ENCODE data around the gene KRTAP10-4. TPM values are rescaled to one million over a fixed set of nuclear protein-coding genes. Genes with fewer than 3 reads are reported as not detected.
"Not testable (repeated sequence)": the region's sequence is repeated elsewhere in the genome, so short reads cannot be mapped to it uniquely, and the experiment has no call there.

KRTAP10-4 gene, protein sequence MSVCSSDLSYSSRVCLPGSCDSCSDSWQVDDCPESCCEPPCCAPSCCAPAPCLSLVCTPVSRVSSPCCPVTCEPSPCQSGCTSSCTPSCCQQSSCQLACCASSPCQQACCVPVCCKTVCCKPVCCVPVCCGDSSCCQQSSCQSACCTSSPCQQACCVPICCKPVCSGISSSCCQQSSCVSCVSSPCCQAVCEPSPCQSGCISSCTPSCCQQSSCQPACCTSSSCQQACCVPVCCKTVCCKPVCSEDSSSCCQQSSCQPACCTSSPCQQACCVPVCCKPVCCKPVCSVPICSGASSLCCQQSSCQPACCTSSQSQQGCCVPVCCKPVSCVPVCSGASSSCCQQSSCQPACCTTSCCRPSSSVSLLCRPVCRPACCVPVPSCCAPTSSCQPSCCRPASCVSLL
- not detected in 2 replicates for total RNA-seq (2014; rRNA removed; shearing (Covaris generic))

DNA sequence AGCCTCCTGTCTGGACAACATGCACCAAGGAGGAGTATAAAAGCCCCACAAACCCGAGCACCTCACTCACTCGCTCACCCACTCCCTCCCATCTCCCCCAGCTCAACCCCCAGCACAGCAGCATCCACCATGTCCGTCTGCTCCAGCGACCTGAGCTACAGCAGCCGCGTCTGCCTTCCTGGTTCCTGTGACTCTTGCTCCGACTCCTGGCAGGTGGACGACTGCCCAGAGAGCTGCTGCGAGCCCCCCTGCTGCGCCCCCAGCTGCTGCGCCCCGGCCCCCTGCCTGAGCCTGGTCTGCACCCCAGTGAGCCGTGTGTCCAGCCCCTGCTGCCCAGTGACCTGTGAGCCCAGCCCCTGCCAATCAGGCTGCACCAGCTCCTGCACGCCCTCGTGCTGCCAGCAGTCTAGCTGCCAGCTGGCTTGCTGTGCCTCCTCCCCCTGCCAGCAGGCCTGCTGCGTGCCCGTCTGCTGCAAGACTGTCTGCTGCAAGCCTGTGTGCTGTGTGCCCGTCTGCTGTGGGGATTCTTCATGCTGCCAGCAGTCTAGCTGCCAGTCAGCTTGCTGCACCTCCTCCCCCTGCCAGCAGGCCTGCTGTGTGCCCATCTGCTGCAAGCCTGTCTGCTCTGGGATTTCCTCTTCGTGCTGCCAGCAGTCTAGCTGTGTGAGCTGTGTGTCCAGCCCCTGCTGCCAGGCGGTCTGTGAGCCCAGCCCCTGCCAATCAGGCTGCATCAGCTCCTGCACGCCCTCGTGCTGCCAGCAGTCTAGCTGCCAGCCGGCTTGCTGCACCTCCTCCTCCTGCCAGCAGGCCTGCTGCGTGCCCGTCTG is at the start of gene KRTAP10-4:
Gene KRTAP10-4, plus strand, starts transcription at position 100 of the 827 bp plus-strand sequence. Its CDS starts 30 bp downstream, at position 130.
- not testable (repeated sequence) for DNase-seq (ENCODE audit: low read depth)

GRCh38 chr21:44524414-44525371 is 48.8 kb upstream of the KRTAP10-4 start:
- no peak for DNase-seq (ENCODE audit: low read depth)

DNA sequence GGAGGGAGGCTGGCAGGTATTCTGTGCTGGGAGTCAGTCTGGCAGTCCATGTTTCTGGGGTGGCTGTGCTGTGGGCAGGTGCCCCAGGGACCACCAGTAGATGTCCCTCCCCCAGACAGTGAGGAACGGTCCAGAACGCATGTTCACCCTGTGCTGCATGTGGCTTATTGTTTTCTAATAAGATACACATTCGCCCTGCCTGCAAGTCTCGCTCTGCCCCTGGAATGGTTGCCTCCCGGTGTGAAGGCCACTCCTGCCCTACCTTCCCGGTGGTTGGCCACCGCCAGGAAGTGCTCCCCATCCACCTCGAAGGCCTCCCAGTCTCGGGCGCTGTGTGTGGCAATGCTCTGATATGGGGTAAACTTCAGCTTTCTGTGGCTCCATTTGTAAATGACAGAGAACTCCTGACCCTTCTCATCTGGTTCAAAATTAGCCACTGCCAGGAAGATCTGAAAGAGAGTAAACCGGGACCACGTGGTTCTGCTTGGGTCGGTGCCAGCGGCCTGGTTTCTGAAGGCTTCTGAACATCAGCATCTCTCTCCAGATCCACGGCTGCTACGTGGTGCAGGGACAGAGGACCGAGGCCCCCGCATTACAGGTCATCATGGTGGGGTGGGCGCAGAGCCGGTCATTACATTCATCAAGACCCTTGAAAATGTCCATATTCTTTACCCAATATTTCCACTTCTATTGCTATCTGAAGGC is 48.0 kb upstream of the KRTAP10-4 start:
- no peak for DNase-seq (ENCODE audit: low read depth)

DNA sequence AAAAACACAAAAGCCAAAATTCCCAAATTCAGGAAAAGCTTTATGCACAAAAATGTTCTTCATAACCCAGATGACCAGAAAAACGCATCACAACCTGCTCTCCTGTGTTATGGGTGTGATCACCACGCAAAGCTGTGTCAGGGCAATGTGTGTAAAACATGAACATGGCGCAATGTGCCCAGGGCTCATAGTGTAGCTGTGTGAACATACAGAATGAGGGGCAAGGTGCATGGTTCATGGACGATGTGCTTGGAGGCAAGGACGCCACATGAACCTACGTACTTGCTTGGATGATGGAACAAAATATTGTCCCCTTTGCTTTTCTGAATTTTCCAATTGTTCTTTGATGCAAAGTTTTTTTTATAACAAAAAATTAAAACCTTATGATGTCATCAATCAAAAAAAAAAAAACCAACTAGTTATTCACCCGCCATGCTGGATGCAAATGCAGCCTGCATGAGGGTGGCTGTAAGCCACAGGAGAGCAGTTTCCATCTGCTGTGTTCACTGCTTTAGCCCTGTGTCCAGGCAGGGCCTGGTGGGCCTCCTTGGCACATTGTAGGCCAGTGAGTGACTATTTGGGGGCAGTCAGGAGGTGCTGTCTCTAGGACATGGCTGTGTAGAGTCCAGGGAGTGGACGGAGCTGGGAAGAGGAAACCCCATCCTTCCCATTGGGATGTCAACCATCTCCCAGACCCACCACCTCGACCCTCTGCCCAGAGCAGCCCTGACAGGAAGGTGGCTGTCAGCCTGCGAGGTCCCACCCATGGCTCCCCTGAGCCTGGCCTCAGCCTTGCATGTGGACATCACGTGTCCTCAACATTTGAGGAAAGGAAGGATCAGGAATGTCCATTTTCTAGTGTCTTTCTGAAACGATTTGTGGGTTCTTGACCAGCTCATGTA is 47.2 kb upstream of the KRTAP10-4 start:
- no peak for DNase-seq (ENCODE audit: low read depth)

GRCh38 chr21:44527156-44527982 is 46.2 kb upstream of the KRTAP10-4 start:
- no peak for DNase-seq (ENCODE audit: low read depth)

DNA sequence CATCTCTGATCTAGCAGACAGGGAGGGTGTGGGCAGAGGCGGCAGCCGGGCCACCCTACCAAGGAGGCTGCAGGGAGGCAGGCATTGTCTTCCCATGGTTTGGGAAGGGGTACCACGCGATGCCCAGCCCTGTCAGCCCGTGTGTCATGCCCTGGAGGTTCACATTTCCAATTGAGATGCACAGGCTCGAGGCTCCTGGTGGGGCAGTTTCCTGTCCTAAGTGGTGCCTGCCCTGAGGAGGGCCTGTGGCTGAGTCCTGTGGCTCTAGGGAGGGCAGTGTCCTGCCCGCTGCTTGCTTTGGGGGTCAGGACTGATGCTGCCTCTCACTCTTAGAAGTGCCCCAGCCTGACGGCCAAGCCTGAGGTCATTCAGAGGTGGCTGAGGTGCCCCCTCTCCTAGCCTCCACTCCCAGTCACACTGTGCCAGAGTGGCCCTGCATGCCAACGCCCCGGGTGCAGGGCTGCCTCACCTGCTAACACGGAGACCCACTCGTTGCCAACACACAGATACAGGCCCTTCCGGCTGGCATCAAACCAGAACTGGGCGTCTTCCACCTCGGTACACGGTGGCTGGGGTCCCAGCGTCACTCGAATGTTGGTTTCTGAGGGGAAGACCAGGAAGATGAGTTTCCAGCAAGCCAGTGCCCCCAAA is 45.4 kb upstream of the KRTAP10-4 start:
- no peak for DNase-seq (ENCODE audit: low read depth)

DNA sequence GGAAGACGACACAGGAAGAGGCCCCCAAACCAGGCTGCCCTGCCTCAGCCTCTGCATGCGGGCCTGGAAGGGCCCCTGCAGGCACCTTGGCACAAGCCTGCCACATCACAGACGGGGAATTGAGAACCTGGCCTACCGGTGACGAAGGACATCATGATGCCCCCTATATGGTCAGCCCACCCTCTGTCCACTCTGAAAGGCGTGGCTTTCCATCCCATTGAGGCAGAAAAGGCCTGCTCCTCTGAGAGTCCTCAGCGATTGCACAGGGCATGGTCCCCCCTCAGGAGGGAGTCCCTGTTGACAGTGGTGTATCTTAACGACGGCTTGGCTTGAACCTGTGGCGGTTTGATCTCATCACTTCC is 44.9 kb upstream of the KRTAP10-4 start:
- no peak for DNase-seq (ENCODE audit: low read depth)

DNA sequence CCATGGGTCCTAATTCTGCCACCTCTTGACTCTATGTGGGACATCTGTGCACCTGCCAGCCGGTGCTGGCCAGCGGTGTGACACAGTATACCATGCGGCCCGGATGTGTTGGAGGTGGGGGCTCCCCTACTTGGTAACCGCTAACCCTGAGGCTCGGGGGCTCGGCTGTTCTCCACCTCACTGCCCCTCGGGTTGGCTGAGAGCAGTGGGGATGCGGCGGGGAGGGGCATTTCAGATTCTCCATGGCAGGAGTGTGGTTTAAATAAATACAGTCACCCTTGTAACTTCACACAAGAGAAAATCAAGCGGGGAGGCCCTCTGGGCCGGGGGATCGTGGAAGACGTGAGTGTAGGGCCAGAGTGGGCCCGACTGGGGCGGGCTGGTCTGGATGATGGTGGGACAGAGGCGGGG is 44.5 kb upstream of the KRTAP10-4 start:
- no peak for DNase-seq (ENCODE audit: low read depth)

- no peak for DNase-seq (ENCODE audit: low read depth)
Measured at GRCh38 chr21:44529503-44530125, 43.9 kb upstream of the KRTAP10-4 start.

DNA sequence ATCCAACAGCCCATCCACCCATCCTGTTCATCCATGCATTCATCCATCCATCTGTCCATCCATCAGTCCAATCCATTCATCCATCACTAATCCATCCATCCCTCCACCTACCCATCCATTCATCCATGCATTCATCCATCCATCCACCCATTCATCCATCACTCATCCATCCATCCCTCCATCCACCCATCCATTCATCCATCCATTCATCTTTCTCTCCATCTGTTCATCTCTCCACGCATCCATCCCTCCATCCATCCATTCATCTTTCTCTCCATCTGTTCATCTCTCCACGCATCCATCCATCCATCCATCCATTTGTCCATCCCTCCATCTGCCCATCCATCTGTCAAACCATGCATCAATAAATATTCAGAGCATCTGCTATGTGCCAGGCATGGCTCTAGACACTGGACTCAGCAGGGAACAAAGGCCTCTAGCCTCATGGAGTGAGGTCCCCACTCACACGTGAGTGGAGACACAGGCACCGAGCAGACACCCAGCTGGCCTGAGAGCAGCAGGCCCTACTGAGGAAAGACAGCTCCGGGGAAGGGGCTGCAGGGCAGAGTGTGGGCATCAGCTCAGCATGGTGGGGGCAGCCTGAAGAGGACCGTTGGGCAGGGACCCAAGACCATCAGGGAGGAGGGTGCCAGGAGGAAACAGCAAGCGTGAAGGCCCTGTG is 43.2 kb upstream of the KRTAP10-4 start:
- no peak for DNase-seq (ENCODE audit: low read depth)

DNA sequence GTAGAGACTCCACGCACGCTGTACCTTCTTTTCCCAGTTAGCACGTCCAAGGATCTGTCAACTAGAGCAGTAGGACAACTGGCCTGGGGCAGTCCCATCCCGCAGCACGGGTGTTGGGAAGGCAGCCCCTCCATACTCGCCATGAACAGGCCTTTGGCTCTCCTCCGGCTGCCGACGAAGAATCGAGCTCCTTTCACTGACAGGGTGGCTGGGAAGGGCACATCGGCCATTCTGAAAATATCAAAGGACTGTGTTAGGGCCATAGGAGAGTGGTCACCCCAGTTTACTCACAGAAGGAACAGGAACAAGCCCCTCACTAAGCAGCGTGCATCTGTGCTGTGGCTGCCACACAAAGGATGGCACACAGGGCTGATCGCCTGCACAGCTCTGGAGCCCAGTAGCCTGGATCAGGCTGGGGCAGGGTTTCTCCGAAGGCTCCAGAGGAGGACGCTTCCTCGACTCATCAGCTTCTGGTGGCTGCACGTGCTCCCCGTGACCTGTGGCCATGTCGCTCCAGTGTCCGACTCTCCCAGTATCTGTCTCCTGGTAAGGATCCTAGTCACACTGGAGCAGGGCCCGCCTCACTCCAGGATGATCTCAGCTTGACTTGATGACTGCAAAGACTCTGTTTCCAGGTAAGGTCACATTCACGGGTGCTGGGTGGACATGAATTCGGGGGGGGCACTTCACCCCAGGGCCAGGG is 42.5 kb upstream of the KRTAP10-4 start:
- DNase-seq (ENCODE audit: low read depth): no peak

DNA sequence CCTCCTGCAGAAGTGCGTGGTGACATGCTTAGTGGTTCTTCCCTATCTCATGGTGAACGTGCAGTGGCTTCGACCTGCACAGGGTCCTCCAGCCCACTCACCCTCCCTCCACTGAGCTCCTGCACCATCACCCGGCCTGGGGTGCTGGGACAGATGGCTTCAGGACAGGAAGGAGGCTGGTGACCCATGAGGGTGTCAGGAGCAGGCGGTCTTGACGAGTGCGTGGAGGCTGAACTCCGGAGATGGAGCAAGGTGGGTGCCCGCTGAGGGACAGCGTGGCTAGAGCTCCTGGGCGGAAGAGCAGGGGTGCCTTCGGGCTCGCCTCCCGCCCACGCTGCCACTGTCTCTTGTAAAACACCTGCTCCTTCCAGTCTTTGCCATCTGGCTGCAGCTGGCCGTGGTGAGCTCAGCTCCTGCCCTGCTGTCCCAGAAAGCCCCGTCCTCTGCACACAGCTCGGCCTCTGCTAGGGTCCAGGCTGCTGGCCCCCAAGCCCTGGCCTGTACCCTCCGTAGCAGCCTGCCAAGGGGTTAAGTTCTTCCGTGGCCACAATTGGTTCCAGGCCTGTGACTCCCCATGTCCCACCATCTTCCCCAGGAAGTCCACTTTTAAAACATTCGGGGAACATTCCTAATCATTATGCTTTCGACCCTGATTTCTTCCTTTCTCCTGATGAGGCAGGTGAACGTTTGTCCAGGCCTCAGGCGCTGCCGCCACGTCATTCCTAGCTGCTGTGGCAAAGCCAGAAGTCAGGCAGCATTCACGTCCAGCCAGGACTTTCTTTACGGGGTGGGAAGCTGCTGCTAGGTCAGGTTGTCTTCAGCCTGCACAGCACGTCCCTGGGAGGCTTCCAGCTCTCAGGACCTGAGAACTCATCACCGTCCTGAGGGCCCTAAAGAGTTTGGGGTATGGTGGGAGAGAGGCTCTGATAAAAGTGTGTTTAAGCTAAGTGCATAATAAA is 41.6 kb upstream of the KRTAP10-4 start:
- no peak for DNase-seq (ENCODE audit: low read depth)

GRCh38 chr21:44532712-44533111 is 40.8 kb upstream of the KRTAP10-4 start:
- DNase-seq (ENCODE audit: low read depth): no peak

DNA sequence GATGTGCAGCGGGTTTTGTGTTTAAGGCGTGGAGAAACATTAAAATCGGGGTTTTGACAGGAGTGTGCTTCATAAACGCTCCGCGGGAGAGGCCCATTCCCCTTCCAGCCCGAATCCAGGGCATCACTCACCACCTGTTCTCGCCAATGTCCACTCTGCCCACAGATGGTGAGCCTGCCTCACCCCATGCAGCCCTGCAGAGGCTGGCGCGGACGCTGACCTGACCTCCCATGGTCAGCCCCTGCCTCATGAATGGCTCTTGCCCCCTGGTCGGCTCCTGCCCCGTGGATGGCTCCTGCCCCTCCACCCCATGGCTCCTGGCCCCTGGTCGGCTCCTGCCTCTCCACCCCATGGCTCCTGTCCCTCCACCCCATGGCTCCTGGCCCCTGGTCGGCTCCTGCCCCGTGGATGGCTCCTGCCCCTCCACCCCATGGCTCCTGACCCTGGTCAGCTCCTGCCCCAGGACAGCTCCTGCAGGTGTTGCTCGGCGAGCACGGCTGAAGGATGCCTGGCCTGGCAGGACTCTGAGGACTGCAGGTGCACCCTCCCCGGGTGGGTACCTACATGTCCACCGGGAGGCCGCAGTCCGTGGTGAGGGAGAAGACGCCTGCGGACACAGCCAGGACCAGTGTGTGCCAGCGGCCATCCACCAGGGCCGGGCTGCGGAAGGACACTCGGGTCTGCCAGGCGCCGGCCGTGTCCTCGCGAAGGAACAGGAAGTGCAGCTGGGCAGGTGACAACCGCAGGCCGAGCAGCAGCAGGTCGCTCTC is 40.2 kb upstream of the KRTAP10-4 start:
- no peak for DNase-seq (ENCODE audit: low read depth)
